ENCODE measurements around the gene PREX1.
A peak's percentile ranks its signal among the peaks of the same experiment; 100 is the strongest.

Gene PREX1

GRCh38 chr20:48716086-48716485, 111.7 kb downstream of the PREX1 start:
- TF ChIP-seq TSHZ2 (CRISPR knock-in tag; IDR thresholded peaks at IDR 0.05) (no peak), CSDC2 (CRISPR knock-in tag; IDR thresholded peaks at IDR 0.05) (no peak), OSR1 (CRISPR knock-in tag; IDR thresholded peaks at IDR 0.05) (no peak), CREB5 (CRISPR knock-in tag; IDR thresholded peaks at IDR 0.05; ENCODE audit: low read depth) (no peak), ZNF8 (CRISPR knock-in tag; IDR thresholded peaks at IDR 0.05) (no peak), PATZ1 (CRISPR knock-in tag; IDR thresholded peaks at IDR 0.05; ENCODE audit: borderline replicate concordance) (no peak), POU6F1 (CRISPR knock-in tag; IDR thresholded peaks at IDR 0.05; ENCODE audit: borderline replicate concordance, low read depth) (no peak), TCF4 (CRISPR knock-in tag; IDR thresholded peaks at IDR 0.05; ENCODE audit: borderline replicate concordance) (no peak), ISL1 (CRISPR knock-in tag; IDR thresholded peaks at IDR 0.05) (no peak), ZC3H10 (CRISPR knock-in tag; IDR thresholded peaks at IDR 0.05) (no peak), RARB (CRISPR knock-in tag; IDR thresholded peaks at IDR 0.05) (no peak), BACH2 (CRISPR knock-in tag; IDR thresholded peaks at IDR 0.05; ENCODE audit: borderline replicate concordance) (no peak), ZFP3 (CRISPR knock-in tag; IDR thresholded peaks at IDR 0.05) (no peak), SNAI2 (CRISPR knock-in tag; IDR thresholded peaks at IDR 0.05) (no peak)
- ATAC-seq, result no peak

GRCh38 chr20:48714764-48715163, 113.0 kb downstream of the PREX1 start:
- ATAC-seq, result no peak
- TF ChIP-seq TOX (CRISPR knock-in tag; IDR thresholded peaks at IDR 0.05; ENCODE audit: borderline replicate concordance) (no peak), GLIS3 (CRISPR knock-in tag; IDR thresholded peaks at IDR 0.05) (no peak), ZNF70 (CRISPR knock-in tag; IDR thresholded peaks at IDR 0.05) (peak; percentile 90)

- TF ChIP-seq ZNF8 (CRISPR knock-in tag; IDR thresholded peaks at IDR 0.05), result no peak
- no peak for TF ChIP-seq ZFP30 (CRISPR knock-in tag; IDR thresholded peaks at IDR 0.05)
- no peak for TF ChIP-seq BACH2 (CRISPR knock-in tag; IDR thresholded peaks at IDR 0.05; ENCODE audit: borderline replicate concordance)
- TF ChIP-seq CSRNP3 (CRISPR knock-in tag; IDR thresholded peaks at IDR 0.05), result no peak
- no peak for TF ChIP-seq TSHZ2 (CRISPR knock-in tag; IDR thresholded peaks at IDR 0.05)
- TF ChIP-seq SNAI2 (CRISPR knock-in tag; IDR thresholded peaks at IDR 0.05), result no peak
- TF ChIP-seq TOX (CRISPR knock-in tag; IDR thresholded peaks at IDR 0.05; ENCODE audit: borderline replicate concordance), result no peak
- TF ChIP-seq OSR1 (CRISPR knock-in tag; IDR thresholded peaks at IDR 0.05), result no peak
- no peak for TF ChIP-seq PPARA (CRISPR knock-in tag; IDR thresholded peaks at IDR 0.05; ENCODE audit: borderline replicate concordance)
- TF ChIP-seq PATZ1 (CRISPR knock-in tag; IDR thresholded peaks at IDR 0.05; ENCODE audit: borderline replicate concordance), result no peak
- no peak for TF ChIP-seq ZNF70 (CRISPR knock-in tag; IDR thresholded peaks at IDR 0.05)
- TF ChIP-seq GLIS3 (CRISPR knock-in tag; IDR thresholded peaks at IDR 0.05), result no peak
- TF ChIP-seq ISL1 (CRISPR knock-in tag; IDR thresholded peaks at IDR 0.05), result no peak
- TF ChIP-seq ESRRG (CRISPR knock-in tag; IDR thresholded peaks at IDR 0.05), result no peak
- ATAC-seq, result no peak
Measured at GRCh38 chr20:48711696-48712464, 115.9 kb downstream of the PREX1 start.
